Heart right ventricle (tissue), 16 donors: ENCODE measurements around the gene ROCK2. TPM values are rescaled to one million over a fixed set of nuclear protein-coding genes. Genes with fewer than 3 reads are reported as not detected.
A peak's percentile ranks its signal among the peaks of the same experiment; 100 is the strongest.

Experiments used
- ATAC-seq, 8 donors: fragments of 200-7000 bp; cut with Tn5 transposase; one replicate each; pipeline ENCODE4 v1.9.1; 2020; ENCODE audit warnings: mild to moderate bottlenecking in 8 of 8, moderate library complexity in 8 of 8, moderate number of reproducible peaks in 1 of 8
- DNase-seq, 2 donors: peaks; one replicate each; pipeline ENCODE4 v3.0.0-alpha.2; 2020
- H3K27ac ChIP-seq, 10 donors: fragments of 200-600 bp; sonication (generic) in 2 of 10; one replicate each; pipeline versions ENCODE4 v1.5.0 to v1.8.0; 2020 to 2022; ENCODE audit warnings: mild to moderate bottlenecking in 3 of 10
- H3K27me3 ChIP-seq, 7 donors: fragments of 200-600 bp; one replicate each; pipeline ENCODE4 v1.8.0; 2021 to 2022; ENCODE audit warnings: mild to moderate bottlenecking in 2 of 7
- H3K36me3 ChIP-seq, 9 donors: fragments of 200-600 bp; sonication (generic) in 1 of 9; one replicate each; pipeline versions ENCODE4 v1.5.0 to v1.8.0; 2020 to 2022; ENCODE audit warnings: mild to moderate bottlenecking in 2 of 9
- H3K4me1 ChIP-seq, 9 donors: fragments of 200-600 bp; sonication (generic) in 1 of 9; one replicate each; pipeline versions ENCODE4 v1.5.0 to v1.8.0; 2020 to 2022; ENCODE audit warnings: mild to moderate bottlenecking in 4 of 9
- H3K4me3 ChIP-seq, 10 donors: fragments of 200-600 bp; sonication (generic) in 2 of 10; one replicate each; pipeline versions ENCODE4 v1.5.0 to v1.8.0; 2020 to 2022; ENCODE audit warnings: mild to moderate bottlenecking in 7 of 10, moderate library complexity in 2 of 10
- H3K9me3 ChIP-seq, 11 donors: fragments of 200-600 bp in 10 of 11; sonication (generic) in 2 of 11; one replicate each; pipeline versions ENCODE4 v1.5.0 to v1.8.0; 2013 to 2022; ENCODE audit warnings: mild to moderate bottlenecking in 2 of 11, control low read depth in 1 of 11, moderate library complexity in 1 of 11
- CTCF ChIP-seq, 9 donors: fragments of 200-600 bp; sonication (generic) in 2 of 9; IDR thresholded peaks; one replicate each; pipeline versions ENCODE4 v1.5.0 to v1.8.0; 2021 to 2022; ENCODE audit warnings: antibody characterized with exemption in 9 of 9, mild to moderate bottlenecking in 5 of 9, moderate library complexity in 1 of 9
- WGBS, 2 donors: extraction: QIAGEN DNeasy Blood & Tissue Kit; methylation state at CpG; one replicate each; pipeline ENCODE4 v1.1.7; 2013; ENCODE audit warnings: inconsistent platforms in 1 of 2; 5-methylcytosine and 5-hydroxymethylcytosine counted together
- intact Hi-C, 10 donors: fragments of 100-400 bp; cut with DNase I; formaldehyde crosslinking; loops; one replicate each; pipeline versions ENCODE4 v1.11.1 to v1.14.2; 2022
- polyA plus RNA-seq, 2 donors: library from polyadenylated mRNA; stranded (reverse); fragments of 200-250 nt; gene quantifications; one replicate each; pipeline ENCODE4 v1.2.3, GENCODE V29; 2013
- total RNA-seq, 10 donors: library from RNA; stranded (reverse); fragmentation: NEBNext Ultra II Directional in 3 of 10; extraction: Animal tissue kit (Norgen Biotek cat#: 25700) in 3 of 10; gene quantifications; one replicate each; pipeline versions ENCODE4 v1.2.1 to v1.2.4, GENCODE V29; 2021 to 2023
- donor health status: Arrhythmogenic right ventricular cardiomyopathy.
- donor health status: ischemic (EF 13 %, LVEDD 7.1; RV severe dilation, severe dysfunction).
- donor health status: healthy with polysubstance abuse.
- donor health status: DM: no; HTN: yes; CAD: no.
- donor health status: DM: no; HTN: no; CAD: no.
- donor health status: ischemic (EF 25% LVEDD 6.9; RV normal size, moderate dysfunction).
- donor health status: ischemic (EF 25% LVEDD 5.7; RV mildly dilated, moderate dysfunction).
- donor health status: healthy.
- donor health status: DM: yes; HTN: yes; CAD: no.
- donor health status: Ischemic cardiomyopathy.
- donor health status: ischemic (EF 35%, LVEDD 5.7; RV mildly dilated, moderate dysfunction).
- donor health status: nonischemic (EF 11% LVEDD 7.7; RV severe dilation, severe dysfunction).
- donor health status: DM: yes; HTN: yes; CAD: no.
- donor health status: PGD.
- donor health status: ischemic (EF 29% LVEDD 5.4; RV normal size, mild dysfunction).
- donor health status: nonischemic (EF 23%, LVEDD 6.1; RV moderate dilation, normal function).

The ROCK2 gene
- total and polyA plus RNA-seq, 12 donors = 6.9 to 51.8 (median 36.5) TPM

- intact Hi-C loops = loop anchor here in 1 of 10 donors (5.0 kb wide), 1 partner anchor 33 kb away; the partner anchor contains the start of gene ROCK2
Measured at GRCh38 chr2:11375025-11375688, 30.7 kb upstream of the ROCK2 start.

GRCh38 chr2:11373096-11373495 is 28.7 kb upstream of the ROCK2 start:
- no peaks in the 10 kb centered on the region for H3K36me3 ChIP-seq
- no peak for TF ChIP-seq CTCF (IDR thresholded peaks at IDR 0.05)
- ATAC-seq (no peak), DNase-seq (no peak)
- 87 to 95% methylated on average over 4 of the region's 4 CpGs for WGBS, 2 donors
- H3K27me3 ChIP-seq = no peaks in the 10 kb centered on the region
- peak overlapping the region in 1 of 10 donors; percentile 51 for H3K27ac ChIP-seq
- intact Hi-C loops = no loop called here
- H3K9me3 ChIP-seq = no peaks in the 10 kb centered on the region
- no peak overlapping the region for H3K4me3 ChIP-seq
- peaks cover 6 to 44% (median 28%) of the 10 kb centered on the region in 9 donors for H3K4me1 ChIP-seq

More at GRCh38 chr2:11375025-11375688, 30.7 kb upstream of the ROCK2 start:
- H3K27me3 ChIP-seq = no peaks in the 10 kb centered on the region
- H3K27ac ChIP-seq = peak overlapping the region; percentile 62 to 88 (median 78)
- peak in 3 of 8 donors; percentile 23 to 53 (median 42) for ATAC-seq
- H3K9me3 ChIP-seq = no peaks in the 10 kb centered on the region
- peak overlapping the region in 2 of 10 donors; percentile 26 to 27 for H3K4me3 ChIP-seq
- whole genome bisulfite sequencing, 2 donors = 70 to 73% methylated on average over 15 of the region's 15 CpGs
- DNase-seq = no peak
- H3K36me3 ChIP-seq = no peaks in the 10 kb centered on the region
- H3K4me1 ChIP-seq = peaks cover 6 to 48% (median 27%) of the 10 kb centered on the region in 9 donors
- TF ChIP-seq CTCF (IDR thresholded peaks at IDR 0.05) = no peak

- H3K27ac ChIP-seq = no peak overlapping the region
- ATAC-seq (no peak), DNase-seq (no peak)
- intact Hi-C loops = no loop called here
- 96% methylated on average over 17 of the region's 17 CpGs for WGBS, 2 donors
- no peaks in the 10 kb centered on the region for H3K36me3 ChIP-seq
- H3K27me3 ChIP-seq = no peaks in the 10 kb centered on the region
- no peak for TF ChIP-seq CTCF (IDR thresholded peaks at IDR 0.05)
- no peak overlapping the region for H3K4me3 ChIP-seq
- H3K9me3 ChIP-seq = no peaks in the 10 kb centered on the region
- H3K4me1 ChIP-seq = peaks cover 8 to 54% (median 32%) of the 10 kb centered on the region in 9 donors
Measured at GRCh38 chr2:11371092-11371937, 26.9 kb upstream of the ROCK2 start.

- Histone ChIP-seq H3K4me1 (peaks cover 8 to 52% (median 29%) of the 10 kb centered on the region in 9 donors), H3K9me3 (no peaks in the 10 kb centered on the region), H3K27ac (no peak overlapping the region), H3K36me3 (no peaks in the 10 kb centered on the region), H3K4me3 (no peak overlapping the region), H3K27me3 (no peaks in the 10 kb centered on the region)
- ATAC-seq = no peak
- WGBS, 2 donors = 89 to 92% methylated on average over 10 of the region's 10 CpGs
- TF ChIP-seq CTCF (IDR thresholded peaks at IDR 0.05) = no peak
- intact Hi-C loops = no loop called here
- no peak for DNase-seq
Measured at GRCh38 chr2:11370377-11371091, 26.1 kb upstream of the ROCK2 start.
